K562 (cell line): Measurements from ENCODE around the gene CCK.

Source experiments
- BRD4 ChIP-seq: fragments of 200-600 bp; sonication (generic); IDR thresholded peaks from 2 replicates; pipeline ENCODE4 v1.6.1; 2017; ENCODE audit warnings: inconsistent platforms
- POLR2A ChIP-seq: fragments of 450-650 bp; conservative IDR thresholded peaks from 2 replicates; pipeline ENCODE4 v1.6.1; 2016
- PREB ChIP-seq: sonication (generic); formaldehyde crosslinking; IDR thresholded peaks from 2 replicates; pipeline ENCODE4 v1.8.1; 2023; ENCODE audit warnings: mild to moderate bottlenecking, missing genetic modification reagents
- TARDBP ChIP-seq: fragments of 450-650 bp; IDR thresholded peaks from 2 replicates; pipeline ENCODE4 v1.6.1; 2016
- TF ChIP-seq, protein P1 (sequence below), 3 experiments: IDR thresholded peaks in 2 of 3; conservative IDR thresholded peaks in 1 of 3; 2 replicates each; pipeline ENCODE4 v1.5.1; 2011 to 2012; ENCODE audit warnings: low read length in 3 of 3, mild to moderate bottlenecking in 3 of 3, control low read depth in 2 of 3, improper control_type of control experiment in 1 of 3, inconsistent platforms in 1 of 3, low read depth in 1 of 3, mixed read lengths in 1 of 3, moderate library complexity in 1 of 3; ENCODE audit not compliant: insufficient read depth in 2 of 3

- no peak for TF ChIP-seq BRD4
- no peak for TF ChIP-seq PREB (CRISPR knock-in tag)
- TF ChIP-seq, protein P1, sequence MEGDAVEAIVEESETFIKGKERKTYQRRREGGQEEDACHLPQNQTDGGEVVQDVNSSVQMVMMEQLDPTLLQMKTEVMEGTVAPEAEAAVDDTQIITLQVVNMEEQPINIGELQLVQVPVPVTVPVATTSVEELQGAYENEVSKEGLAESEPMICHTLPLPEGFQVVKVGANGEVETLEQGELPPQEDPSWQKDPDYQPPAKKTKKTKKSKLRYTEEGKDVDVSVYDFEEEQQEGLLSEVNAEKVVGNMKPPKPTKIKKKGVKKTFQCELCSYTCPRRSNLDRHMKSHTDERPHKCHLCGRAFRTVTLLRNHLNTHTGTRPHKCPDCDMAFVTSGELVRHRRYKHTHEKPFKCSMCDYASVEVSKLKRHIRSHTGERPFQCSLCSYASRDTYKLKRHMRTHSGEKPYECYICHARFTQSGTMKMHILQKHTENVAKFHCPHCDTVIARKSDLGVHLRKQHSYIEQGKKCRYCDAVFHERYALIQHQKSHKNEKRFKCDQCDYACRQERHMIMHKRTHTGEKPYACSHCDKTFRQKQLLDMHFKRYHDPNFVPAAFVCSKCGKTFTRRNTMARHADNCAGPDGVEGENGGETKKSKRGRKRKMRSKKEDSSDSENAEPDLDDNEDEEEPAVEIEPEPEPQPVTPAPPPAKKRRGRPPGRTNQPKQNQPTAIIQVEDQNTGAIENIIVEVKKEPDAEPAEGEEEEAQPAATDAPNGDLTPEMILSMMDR (IDR thresholded peaks at IDR 0.05 in 2 of 3, conservative IDR thresholded peaks at IDR 0.05 in 1 of 3; ENCODE audit: insufficient read depth in 2 of 3, low read depth in 1 of 3, low read length in 3 of 3), result no peak
- TF ChIP-seq POLR2A, result no peak
- TF ChIP-seq TARDBP, result no peak
Observed at GRCh38 chr3:42216931-42217333, 49.1 kb downstream of the CCK start.
